HFFc6 (cell line): ENCODE data around the gene NAV1. TPM values are rescaled to one million over a fixed set of nuclear protein-coding genes. Genes with fewer than 3 reads are reported as not detected.

Experiments used
- DNase-seq: peaks from one replicate; pipeline ENCODE4 v3.0.0-alpha.2; 2018
- H3K27ac Mint-ChIP-seq: 2 replicates; pipeline ENCODE4 v1.8.0; 2020; ENCODE audit warnings: mild to moderate bottlenecking, mixed read lengths
- H3K27me3 Mint-ChIP-seq: 2 replicates; pipeline ENCODE4 v1.8.0; 2021; ENCODE audit warnings: mild to moderate bottlenecking, moderate library complexity, mixed read lengths; ENCODE audit not compliant: insufficient read depth
- H3K36me3 Mint-ChIP-seq: 2 replicates; pipeline ENCODE4 v1.8.0; 2021; ENCODE audit warnings: low read depth, mixed read lengths
- H3K4me1 Mint-ChIP-seq: 2 replicates; pipeline ENCODE4 v1.8.0; 2020; ENCODE audit warnings: low read depth, mixed read lengths
- H3K4me3 Mint-ChIP-seq: 2 replicates; pipeline ENCODE4 v1.8.0; 2020; ENCODE audit warnings: mild to moderate bottlenecking, moderate library complexity, mixed read lengths
- H3K9me3 Mint-ChIP-seq: 2 replicates; pipeline ENCODE4 v1.8.0; 2020; ENCODE audit warnings: mild to moderate bottlenecking, mixed read lengths
- total RNA-seq, 6 experiments: library from RNA; stranded (reverse); fragmentation: NEBNext Ultra II Directional; extraction: Animal tissue kit (Norgen Biotek cat#: 25700); gene quantifications; 2 replicates in 1 of 6; 3 replicates in 5 of 6; pipeline ENCODE4 v1.2.3, GENCODE V29; 2021
- TF ChIP-seq, protein P1 (sequence below): fragments of 200-600 bp; sonication (generic); IDR thresholded peaks from 2 replicates; pipeline ENCODE4 v1.5.0; 2021; ENCODE audit warnings: antibody characterized with exemption, mild to moderate bottlenecking

NAV1 gene
- total RNA-seq, 6 experiments from 2014 or later, result 72.9 to 88.0 (median 78.4) TPM

DNA sequence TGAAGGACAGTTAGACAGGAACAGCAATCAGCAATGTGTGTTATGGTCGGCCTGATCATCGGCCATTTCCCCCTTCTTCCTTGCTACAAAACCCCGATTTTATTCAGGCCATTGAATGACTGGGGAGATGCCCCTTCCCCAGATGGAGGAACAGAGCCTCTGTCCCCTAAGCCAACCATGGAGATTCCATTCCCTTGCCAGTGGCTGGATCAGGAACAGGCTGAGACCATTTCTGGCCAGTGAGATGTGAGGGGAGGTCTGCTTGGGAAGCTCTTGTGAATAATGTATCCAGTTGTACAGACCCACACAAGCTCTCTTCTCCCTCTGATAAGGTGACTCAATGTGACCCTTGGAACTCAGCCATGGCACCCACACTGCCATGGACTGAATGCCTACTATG lies 39.7 kb upstream of the NAV1 start:
- Mint-ChIP-seq H3K9me3 (no peaks in the 10 kb centered on the region), H3K36me3 (peaks cover 64% of the 10 kb centered on the region)

DNA sequence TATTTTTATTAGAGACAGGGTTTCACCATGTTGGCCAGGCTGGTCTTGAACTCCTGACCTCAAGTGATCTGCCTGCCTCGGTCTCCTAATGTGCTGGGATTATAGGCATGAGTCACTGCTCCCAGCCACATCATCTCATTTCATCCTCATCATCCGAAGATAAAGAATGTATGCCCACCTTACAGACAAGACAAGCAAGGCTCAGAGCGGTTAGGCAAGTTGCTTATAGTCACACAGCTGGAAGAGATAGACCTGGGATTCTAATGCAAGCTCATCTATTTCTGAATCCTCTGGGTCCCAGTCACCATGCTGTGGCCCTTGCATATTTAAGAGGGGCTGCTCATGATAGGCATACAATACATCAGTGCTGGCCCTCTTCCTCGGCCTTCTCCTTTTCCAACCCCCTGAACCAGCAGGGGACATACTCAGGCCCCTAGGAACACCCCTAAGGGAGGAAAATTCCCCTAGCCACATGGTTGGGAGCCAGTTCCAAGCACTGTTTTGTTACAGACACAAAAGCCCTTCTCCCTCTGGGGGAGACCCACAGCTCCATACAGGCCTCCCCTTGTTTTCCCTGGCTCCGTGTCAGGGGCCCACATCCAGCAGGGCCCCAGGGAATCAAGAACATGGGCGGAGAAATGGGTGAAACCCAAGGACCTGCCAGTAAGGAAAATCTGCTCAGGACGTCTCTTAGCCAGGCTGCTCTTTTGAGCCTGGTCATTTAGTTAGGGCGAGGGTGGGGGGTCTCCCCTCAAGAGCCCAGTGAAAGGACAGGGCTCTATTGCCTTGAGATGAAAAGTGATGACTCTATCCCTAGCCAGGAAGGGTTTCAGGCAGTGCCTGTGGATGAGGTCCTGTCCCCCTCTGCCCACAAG lies 38.9 kb upstream of the NAV1 start:
- peak overlapping the region; percentile 49 for H3K4me3 Mint-ChIP-seq
- H3K27me3 Mint-ChIP-seq, result peaks cover 20% of the 10 kb centered on the region
- H3K27ac Mint-ChIP-seq, result peak overlapping the region; percentile 75
- H3K36me3 Mint-ChIP-seq, result peaks cover 56% of the 10 kb centered on the region
- H3K4me1 Mint-ChIP-seq, result peaks cover 90% of the 10 kb centered on the region
- H3K9me3 Mint-ChIP-seq, result no peaks in the 10 kb centered on the region
- TF ChIP-seq, protein P1, sequence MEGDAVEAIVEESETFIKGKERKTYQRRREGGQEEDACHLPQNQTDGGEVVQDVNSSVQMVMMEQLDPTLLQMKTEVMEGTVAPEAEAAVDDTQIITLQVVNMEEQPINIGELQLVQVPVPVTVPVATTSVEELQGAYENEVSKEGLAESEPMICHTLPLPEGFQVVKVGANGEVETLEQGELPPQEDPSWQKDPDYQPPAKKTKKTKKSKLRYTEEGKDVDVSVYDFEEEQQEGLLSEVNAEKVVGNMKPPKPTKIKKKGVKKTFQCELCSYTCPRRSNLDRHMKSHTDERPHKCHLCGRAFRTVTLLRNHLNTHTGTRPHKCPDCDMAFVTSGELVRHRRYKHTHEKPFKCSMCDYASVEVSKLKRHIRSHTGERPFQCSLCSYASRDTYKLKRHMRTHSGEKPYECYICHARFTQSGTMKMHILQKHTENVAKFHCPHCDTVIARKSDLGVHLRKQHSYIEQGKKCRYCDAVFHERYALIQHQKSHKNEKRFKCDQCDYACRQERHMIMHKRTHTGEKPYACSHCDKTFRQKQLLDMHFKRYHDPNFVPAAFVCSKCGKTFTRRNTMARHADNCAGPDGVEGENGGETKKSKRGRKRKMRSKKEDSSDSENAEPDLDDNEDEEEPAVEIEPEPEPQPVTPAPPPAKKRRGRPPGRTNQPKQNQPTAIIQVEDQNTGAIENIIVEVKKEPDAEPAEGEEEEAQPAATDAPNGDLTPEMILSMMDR, result no peak
- DNase-seq, result no peak

More for the DNA sequence above, 39.7 kb upstream of the NAV1 start:
- DNase-seq, result no peak
- Mint-ChIP-seq H3K27ac (peak overlapping the region; percentile 75), H3K27me3 (peaks cover 22% of the 10 kb centered on the region), H3K4me1 (peaks cover 89% of the 10 kb centered on the region), H3K4me3 (peak overlapping the region; percentile 49)
- TF ChIP-seq, protein P1, result no peak

DNA sequence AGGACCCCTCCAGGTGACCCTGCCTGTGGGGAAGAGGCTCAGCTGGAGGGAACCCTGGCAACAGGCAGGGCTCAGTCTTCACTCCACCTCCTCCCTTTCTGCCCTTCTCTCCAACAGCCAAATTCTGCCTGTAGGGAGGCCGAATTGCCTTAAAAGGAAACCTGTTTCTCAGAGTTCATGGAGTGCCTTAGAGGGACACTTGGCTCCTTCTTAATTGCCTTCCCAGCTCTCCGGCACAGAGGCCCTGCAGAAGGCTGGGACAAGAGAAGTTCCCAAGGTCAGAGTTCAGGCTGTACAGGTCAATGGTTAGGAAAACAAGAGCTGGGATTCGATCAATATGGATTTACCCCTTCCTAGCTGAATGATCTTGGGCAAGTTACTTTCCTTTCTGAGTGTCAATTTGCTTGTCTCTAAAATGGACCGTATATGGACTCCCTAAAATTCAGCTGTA lies 38.2 kb upstream of the NAV1 start:
- H3K9me3 Mint-ChIP-seq, result no peaks in the 10 kb centered on the region
- peak overlapping the region; percentile 75 for H3K27ac Mint-ChIP-seq
- peaks cover 23% of the 10 kb centered on the region for H3K27me3 Mint-ChIP-seq
- H3K4me1 Mint-ChIP-seq, result peaks cover 92% of the 10 kb centered on the region
- TF ChIP-seq, protein P1, result no peak
- H3K36me3 Mint-ChIP-seq, result peaks cover 59% of the 10 kb centered on the region
- H3K4me3 Mint-ChIP-seq, result peak overlapping the region; percentile 49
- DNase-seq, result no peak

DNA sequence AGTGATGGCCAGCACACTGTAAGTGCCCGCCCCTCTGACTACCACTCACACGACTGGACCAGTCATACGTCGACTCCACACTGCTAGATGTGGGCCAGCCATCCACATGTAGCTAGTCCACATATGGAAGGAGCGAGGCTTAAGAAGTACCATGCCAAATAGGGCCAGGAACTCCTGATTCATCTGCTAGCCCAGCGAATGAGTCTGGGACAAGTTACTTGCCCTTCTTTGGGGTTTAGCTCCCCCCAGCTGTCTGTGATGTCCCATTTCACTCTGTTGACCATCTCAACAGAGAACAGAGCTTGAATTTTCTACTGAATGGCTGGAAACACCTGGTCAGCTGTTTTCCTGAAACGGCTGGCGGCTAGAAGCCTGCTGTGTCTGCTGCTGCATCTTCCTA lies 37.8 kb upstream of the NAV1 start:
- TF ChIP-seq, protein P1, result no peak
- Mint-ChIP-seq H3K27me3 (peaks cover 22% of the 10 kb centered on the region), H3K4me1 (peaks cover 92% of the 10 kb centered on the region), H3K4me3 (peak overlapping the region; percentile 49), H3K9me3 (no peaks in the 10 kb centered on the region), H3K27ac (peak overlapping the region; percentile 75), H3K36me3 (peaks cover 59% of the 10 kb centered on the region)
- peak; percentile 38 for DNase-seq

DNA sequence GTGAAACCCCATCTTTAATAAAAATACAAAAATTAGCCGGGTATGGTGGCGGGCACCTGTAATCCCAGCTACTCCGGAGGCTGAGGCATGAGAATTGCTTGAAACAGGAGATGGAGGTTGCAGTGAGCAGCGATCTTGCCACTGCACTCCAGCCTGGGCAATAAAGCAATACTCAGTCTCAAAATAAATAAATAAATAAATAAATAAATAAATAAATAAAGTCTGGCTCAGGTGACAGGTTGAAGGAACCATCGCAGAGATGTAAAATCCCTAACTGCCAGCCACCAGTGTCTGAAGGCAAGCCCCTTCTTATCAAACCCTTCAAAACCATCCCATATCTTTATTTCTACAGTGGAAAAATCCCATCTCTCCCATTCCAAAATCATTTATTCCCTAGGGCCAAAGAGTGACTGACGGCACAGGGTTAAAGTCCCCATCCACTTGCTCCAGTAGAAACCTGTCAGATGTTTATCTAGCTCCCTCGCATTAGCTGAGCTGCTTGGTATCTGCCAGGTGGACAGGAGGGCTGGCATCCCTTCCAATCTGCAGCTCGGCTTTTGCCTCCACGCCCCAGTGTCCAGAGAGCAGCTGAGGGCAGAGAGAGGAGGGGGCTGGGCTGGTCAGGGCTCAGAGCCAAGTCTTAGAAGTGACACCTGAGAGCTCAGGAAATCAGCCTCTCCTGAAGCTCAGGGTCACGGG lies 37.0 kb upstream of the NAV1 start:
- Mint-ChIP-seq H3K27me3 (peaks cover 17% of the 10 kb centered on the region), H3K4me3 (peak overlapping the region; percentile 93; the same call in 1 of the 2 replicates), H3K27ac (peak overlapping the region; percentile 87), H3K9me3 (no peaks in the 10 kb centered on the region), H3K4me1 (peaks cover 86% of the 10 kb centered on the region), H3K36me3 (peaks cover 56% of the 10 kb centered on the region)
- no peak for DNase-seq
- TF ChIP-seq, protein P1, result no peak
